ENCODE measurements around the gene ZNF711.

GRCh38 chrX:85309717-85310116, 65.9 kb downstream of the ZNF711 start:
- TF ChIP-seq, protein P1, sequence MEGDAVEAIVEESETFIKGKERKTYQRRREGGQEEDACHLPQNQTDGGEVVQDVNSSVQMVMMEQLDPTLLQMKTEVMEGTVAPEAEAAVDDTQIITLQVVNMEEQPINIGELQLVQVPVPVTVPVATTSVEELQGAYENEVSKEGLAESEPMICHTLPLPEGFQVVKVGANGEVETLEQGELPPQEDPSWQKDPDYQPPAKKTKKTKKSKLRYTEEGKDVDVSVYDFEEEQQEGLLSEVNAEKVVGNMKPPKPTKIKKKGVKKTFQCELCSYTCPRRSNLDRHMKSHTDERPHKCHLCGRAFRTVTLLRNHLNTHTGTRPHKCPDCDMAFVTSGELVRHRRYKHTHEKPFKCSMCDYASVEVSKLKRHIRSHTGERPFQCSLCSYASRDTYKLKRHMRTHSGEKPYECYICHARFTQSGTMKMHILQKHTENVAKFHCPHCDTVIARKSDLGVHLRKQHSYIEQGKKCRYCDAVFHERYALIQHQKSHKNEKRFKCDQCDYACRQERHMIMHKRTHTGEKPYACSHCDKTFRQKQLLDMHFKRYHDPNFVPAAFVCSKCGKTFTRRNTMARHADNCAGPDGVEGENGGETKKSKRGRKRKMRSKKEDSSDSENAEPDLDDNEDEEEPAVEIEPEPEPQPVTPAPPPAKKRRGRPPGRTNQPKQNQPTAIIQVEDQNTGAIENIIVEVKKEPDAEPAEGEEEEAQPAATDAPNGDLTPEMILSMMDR (IDR thresholded peaks at IDR 0.05), result no peak
- no peak for TF ChIP-seq POLR2A (IDR thresholded peaks at IDR 0.05)
